ENCODE data around the gene RANBP9.

Gene RANBP9

DNA sequence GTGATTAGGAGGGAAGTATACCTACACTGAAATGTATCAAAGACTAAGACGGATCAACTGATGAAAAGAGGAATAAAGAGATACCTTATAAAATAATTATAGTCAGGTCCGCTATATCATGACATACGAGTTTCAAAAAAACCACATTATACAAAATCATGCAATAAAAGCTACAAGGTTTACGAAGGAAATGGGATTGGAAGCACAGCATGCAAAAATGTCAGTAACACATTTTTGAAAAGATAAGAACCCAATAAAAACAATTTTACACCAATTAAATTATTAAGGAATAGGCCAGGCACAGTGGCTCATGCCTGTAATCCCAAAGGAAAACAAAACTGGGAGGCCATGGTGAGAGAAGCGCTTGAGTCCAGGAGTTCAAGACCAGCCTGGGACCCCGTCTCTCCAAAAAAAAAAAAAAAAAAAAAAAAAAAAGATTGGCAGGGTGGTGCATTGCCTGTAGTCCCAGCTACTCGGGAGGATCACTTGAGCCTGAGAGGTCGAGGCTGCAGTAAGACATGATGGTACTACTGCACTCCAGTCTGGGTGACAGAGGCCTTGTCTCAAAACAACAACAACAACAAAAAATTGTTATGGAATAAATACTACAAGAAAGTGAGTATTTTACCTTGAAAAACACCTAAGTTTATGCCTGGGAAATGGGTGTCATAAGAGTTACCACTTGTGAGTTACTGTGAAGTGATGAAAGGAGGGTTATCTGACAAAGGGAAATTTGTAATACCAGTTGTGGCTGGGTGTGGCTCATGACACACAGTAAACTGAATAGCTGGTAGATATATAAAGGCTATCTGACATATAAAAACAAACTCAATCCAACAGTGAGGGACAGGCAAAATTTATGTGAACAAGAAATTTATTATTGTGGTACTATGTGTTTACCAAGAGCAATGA lies 45.2 kb downstream of the RANBP9 start:
- Histone ChIP-seq H3K9me3 (no peaks in the 10 kb centered on the region), H3K36me3 (no peaks in the 10 kb centered on the region), H3K27ac (no peak overlapping the region), H3K4me3 (no peak overlapping the region), H3K27me3 (no peaks in the 10 kb centered on the region), H3K4me1 (peaks cover 0 to 49% (median 6%) of the 10 kb centered on the region in 4 donors)
- no peak for DNase-seq
- TF ChIP-seq, protein P1, sequence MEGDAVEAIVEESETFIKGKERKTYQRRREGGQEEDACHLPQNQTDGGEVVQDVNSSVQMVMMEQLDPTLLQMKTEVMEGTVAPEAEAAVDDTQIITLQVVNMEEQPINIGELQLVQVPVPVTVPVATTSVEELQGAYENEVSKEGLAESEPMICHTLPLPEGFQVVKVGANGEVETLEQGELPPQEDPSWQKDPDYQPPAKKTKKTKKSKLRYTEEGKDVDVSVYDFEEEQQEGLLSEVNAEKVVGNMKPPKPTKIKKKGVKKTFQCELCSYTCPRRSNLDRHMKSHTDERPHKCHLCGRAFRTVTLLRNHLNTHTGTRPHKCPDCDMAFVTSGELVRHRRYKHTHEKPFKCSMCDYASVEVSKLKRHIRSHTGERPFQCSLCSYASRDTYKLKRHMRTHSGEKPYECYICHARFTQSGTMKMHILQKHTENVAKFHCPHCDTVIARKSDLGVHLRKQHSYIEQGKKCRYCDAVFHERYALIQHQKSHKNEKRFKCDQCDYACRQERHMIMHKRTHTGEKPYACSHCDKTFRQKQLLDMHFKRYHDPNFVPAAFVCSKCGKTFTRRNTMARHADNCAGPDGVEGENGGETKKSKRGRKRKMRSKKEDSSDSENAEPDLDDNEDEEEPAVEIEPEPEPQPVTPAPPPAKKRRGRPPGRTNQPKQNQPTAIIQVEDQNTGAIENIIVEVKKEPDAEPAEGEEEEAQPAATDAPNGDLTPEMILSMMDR (IDR thresholded peaks at IDR 0.05): no peak
- intact Hi-C loops (cut with DNase I; ENCODE audit: low total_unique reads): no loop called here

DNA sequence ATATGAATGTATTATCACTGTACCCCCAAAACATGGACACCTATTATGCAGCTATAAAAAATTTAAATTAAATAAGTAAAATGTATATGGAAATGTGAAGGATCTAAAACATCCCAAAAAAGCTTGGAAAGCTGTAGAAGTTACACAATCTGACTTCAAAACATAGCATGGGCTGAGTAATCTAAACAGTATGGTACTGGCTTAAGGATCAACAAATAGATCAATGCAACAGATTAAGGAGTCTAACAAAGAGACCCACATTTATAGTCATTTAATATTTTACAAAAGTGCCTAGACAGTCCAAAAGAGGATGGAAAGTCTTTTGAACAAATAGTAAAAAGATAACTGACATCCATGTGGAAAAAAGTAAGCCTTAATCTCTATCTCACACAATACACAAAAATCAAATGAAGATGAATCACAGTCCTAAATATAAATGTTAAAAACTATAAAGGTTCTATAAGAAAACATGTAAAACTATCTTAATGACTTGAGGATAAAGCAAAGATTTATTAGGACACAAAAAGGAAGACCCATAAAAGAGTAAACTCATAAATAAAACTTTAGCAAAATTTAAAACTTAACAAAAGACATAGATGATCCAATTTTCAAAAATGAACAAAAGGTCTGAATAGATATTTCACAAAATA lies 46.8 kb downstream of the RANBP9 start:
- no peaks in the 10 kb centered on the region for H3K9me3 ChIP-seq
- TF ChIP-seq, protein P1 (IDR thresholded peaks at IDR 0.05): no peak
- DNase-seq: no peak
- intact Hi-C loops (cut with DNase I; ENCODE audit: low total_unique reads): no loop called here
- no peak overlapping the region for H3K4me3 ChIP-seq
- no peaks in the 10 kb centered on the region for H3K36me3 ChIP-seq
- H3K4me1 ChIP-seq: peaks cover 0 to 64% (median 12%) of the 10 kb centered on the region in 4 donors
- no peak overlapping the region for H3K27ac ChIP-seq
- no peaks in the 10 kb centered on the region for H3K27me3 ChIP-seq

DNA sequence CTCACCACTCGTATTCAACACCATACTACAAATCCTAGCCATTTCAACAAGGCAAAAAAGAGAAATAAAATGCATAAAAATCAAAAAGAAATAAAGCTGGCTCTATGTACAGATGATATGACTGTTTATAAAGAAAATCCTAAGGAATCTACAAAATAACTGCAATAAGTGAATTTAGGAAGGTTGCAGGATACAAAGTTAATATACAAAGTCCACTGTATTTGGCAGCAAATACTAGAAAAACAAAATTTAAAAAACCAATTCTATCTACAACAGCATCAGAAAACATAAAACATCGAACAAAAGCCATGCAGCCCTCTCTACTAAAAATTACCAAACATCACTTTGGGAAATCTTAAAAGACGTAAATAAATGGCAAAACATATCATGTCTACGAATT lies 47.6 kb downstream of the RANBP9 start:
- intact Hi-C loops (cut with DNase I; ENCODE audit: low total_unique reads): no loop called here
- H3K27ac ChIP-seq: no peak overlapping the region

DNA sequence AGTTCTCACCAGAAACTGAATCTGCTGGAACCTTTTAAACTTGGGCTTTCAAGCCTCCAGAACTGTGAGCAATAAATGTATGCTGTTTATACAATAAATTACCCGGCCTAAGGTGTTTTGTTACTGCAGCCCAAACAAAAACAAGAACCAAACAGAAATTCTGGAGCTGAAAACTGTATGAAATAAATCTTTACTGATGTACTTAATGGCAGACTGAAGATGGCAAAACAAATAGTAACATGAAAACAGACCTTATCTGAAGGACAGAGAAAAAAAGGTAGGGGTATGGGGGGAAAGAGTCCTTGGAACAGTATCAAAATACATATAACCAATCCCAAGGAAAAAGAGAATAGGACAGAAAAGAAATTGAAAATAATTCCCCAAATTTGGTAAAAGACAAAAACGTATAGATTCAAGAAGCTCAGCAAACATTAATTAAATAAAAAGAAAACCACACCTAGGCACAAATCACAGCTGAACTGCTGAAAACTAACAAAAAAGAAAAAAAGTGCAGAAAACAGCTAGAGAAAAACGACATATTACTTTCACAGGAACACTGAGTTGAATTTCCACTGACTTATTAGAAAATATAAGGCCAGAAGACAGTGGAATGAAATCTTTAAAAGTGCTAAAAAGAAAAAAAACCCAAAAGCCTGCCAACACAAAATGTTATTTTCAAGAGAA lies 48.8 kb downstream of the RANBP9 start:
- Histone ChIP-seq H3K27me3 (no peaks in the 10 kb centered on the region), H3K9me3 (no peaks in the 10 kb centered on the region), H3K4me1 (peaks cover 0 to 72% (median 10%) of the 10 kb centered on the region in 4 donors), H3K27ac (no peak overlapping the region), H3K4me3 (no peak overlapping the region), H3K36me3 (no peaks in the 10 kb centered on the region)
- DNase-seq: no peak
- intact Hi-C loops (cut with DNase I; ENCODE audit: low total_unique reads): no loop called here
- TF ChIP-seq, protein P1 (IDR thresholded peaks at IDR 0.05): no peak

More for the DNA sequence above, 47.6 kb downstream of the RANBP9 start:
- H3K9me3 ChIP-seq: no peaks in the 10 kb centered on the region
- no peak for DNase-seq
- H3K36me3 ChIP-seq: no peaks in the 10 kb centered on the region
- H3K4me3 ChIP-seq: no peak overlapping the region
- H3K27me3 ChIP-seq: no peaks in the 10 kb centered on the region
- peaks cover 0 to 72% (median 12%) of the 10 kb centered on the region in 4 donors for H3K4me1 ChIP-seq
- TF ChIP-seq, protein P1 (IDR thresholded peaks at IDR 0.05): no peak

DNA sequence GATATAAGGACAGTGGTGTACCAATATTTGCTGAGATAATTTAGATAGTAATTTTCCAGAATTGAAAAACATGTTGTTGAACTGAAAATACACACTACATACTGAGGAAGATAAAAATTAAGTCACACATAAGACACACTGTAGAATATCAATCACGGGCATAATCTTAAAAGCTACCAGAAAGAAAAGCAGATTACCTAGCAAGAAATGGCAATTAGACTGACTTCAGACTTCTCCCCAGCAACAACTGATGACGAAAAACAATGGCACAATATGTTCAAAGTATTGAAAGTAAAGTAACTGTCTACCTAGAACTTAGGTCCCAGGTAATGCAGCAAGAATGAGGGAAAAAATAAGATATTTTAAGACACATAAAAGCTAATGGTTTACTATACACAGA lies 50.0 kb downstream of the RANBP9 start:
- DNase-seq: no peak
- Histone ChIP-seq H3K36me3 (no peaks in the 10 kb centered on the region), H3K9me3 (no peaks in the 10 kb centered on the region), H3K4me3 (no peak overlapping the region), H3K4me1 (peaks cover 0 to 67% (median 10%) of the 10 kb centered on the region in 4 donors), H3K27ac (no peak overlapping the region), H3K27me3 (no peaks in the 10 kb centered on the region)
- TF ChIP-seq, protein P1 (IDR thresholded peaks at IDR 0.05): no peak
- intact Hi-C loops (cut with DNase I; ENCODE audit: low total_unique reads): no loop called here
